Tibial nerve (tissue), 4 donors: Measurements from ENCODE around the gene NCAN. TPM values are rescaled to one million over a fixed set of nuclear protein-coding genes. Genes with fewer than 3 reads are reported as not detected.
"Not testable (repeated sequence)": the region's sequence is repeated elsewhere in the genome, so short reads cannot be mapped to it uniquely, and the experiment has no call there.

Experiments
- DNase-seq, 2 donors: peaks; one replicate each; pipeline ENCODE4 v3.0.0-alpha.2; 2019; ENCODE audit warnings: low spot score in 2 of 2
- H3K27ac ChIP-seq, 4 donors: fragments of 200-600 bp; sonication (generic) in 3 of 4; one replicate each; pipeline ENCODE4 v1.5.1; 2017 to 2019; ENCODE audit warnings: mild to moderate bottlenecking in 1 of 4
- H3K27me3 ChIP-seq, 2 donors: fragments of 200-600 bp; sonication (generic) in 1 of 2; one replicate each; pipeline versions ENCODE4 v1.5.1 to v1.6.0; 2017 to 2019
- H3K36me3 ChIP-seq, 3 donors: fragments of 200-600 bp; sonication (generic); one replicate each; pipeline ENCODE4 v1.5.1; 2018 to 2019
- H3K4me1 ChIP-seq, 4 donors: fragments of 200-600 bp; sonication (generic) in 3 of 4; one replicate each; pipeline ENCODE4 v1.5.1; 2017 to 2019
- H3K4me3 ChIP-seq, 4 donors: fragments of 200-600 bp; sonication (generic) in 3 of 4; one replicate each; pipeline ENCODE4 v1.5.1; 2017 to 2019; ENCODE audit warnings: mild to moderate bottlenecking in 1 of 4, moderate library complexity in 1 of 4
- H3K9me3 ChIP-seq, 4 donors: fragments of 200-600 bp; sonication (generic) in 3 of 4; one replicate each; pipeline ENCODE4 v1.5.1; 2017 to 2019
- EP300 ChIP-seq, 2 donors: sonication (generic); formaldehyde crosslinking; IDR thresholded peaks; one replicate each; pipeline ENCODE4 v1.6.1; 2017; ENCODE audit warnings: antibody characterized with exemption in 2 of 2, mild to moderate bottlenecking in 1 of 2
- POLR2A ChIP-seq, 2 donors: fragments of 450-650 bp; IDR thresholded peaks; one replicate each; pipeline ENCODE4 v1.6.1; 2017; ENCODE audit warnings: antibody characterized with exemption in 2 of 2, mild to moderate bottlenecking in 2 of 2, moderate library complexity in 2 of 2
- WGBS, 2 donors: methylation state at CpG; one replicate each; pipeline ENCODE4 v1.1.5; 2018; 5-methylcytosine and 5-hydroxymethylcytosine counted together
- total RNA-seq, 4 donors: library from RNA; depleted of rRNA; stranded (reverse); fragments of >200 nt; gene quantifications; one replicate each; pipeline ENCODE4 v1.1.0, GENCODE V29; 2016
- TF ChIP-seq, protein P1 (sequence below), 5 experiments: fragments of 200-600 bp in 3 of 5; fragments of 450-650 bp in 2 of 5; sonication (generic) in 3 of 5; IDR thresholded peaks; one replicate each; pipeline ENCODE4 v1.5.1; 2016 to 2019; ENCODE audit warnings: antibody characterized with exemption in 5 of 5, mild to moderate bottlenecking in 3 of 5, moderate library complexity in 2 of 5

Gene NCAN
- total RNA-seq, 4 donors from 2014 or later = not detected

DNA sequence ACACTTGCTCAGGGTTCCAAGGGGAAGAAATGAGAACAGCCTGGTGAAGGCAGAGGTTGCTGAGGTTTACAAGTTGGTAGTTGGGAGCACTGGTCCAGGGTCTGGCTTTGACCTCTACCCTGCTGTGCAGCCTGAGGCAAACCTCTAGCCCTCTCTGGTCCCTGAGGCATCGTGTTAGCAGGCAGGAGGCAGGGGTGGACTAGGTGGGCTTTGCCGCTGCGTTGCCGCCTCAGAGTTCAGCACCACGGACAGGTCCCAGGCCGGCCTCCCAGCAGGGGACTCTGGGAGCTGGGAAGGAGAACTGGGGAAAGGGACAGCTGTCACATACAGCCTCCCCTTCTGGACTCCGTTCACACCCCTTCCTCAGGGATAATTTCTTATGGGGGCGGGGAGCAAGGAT is 3.1 kb downstream of the NCAN start:
- 0 to 1% methylated on average over 2 to 8 of the region's 8 CpGs for WGBS, 2 donors
- peaks cover 0 to 68% of the 10 kb centered on the region in 2 donors for H3K27me3 ChIP-seq
- no peak overlapping the region for H3K4me3 ChIP-seq

DNA sequence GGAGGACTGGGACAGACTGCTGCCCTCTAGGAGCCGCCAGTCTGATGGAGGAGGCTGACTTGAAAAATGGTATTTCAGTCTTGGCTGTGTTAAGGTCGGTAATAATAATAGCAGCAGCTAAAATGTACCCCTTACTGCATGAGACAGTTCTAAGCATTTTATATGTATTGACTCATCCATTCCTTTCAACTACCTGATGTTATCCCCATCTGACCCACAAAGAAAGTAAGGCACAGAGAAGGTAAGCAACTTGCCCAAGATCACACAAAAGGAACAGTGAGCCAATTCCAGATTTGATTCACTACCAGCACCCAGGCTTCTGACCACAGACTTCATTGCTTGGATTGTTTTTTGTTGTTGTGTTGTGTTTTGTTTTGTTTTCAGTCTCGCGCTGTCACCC is 4.0 kb downstream of the NCAN start:
- DNase-seq = no peak
- peaks cover 0 to 3% (median 0%) of the 10 kb centered on the region in 4 donors for H3K4me1 ChIP-seq
- no peak overlapping the region for H3K27ac ChIP-seq
- H3K27me3 ChIP-seq = peaks cover 0 to 60% of the 10 kb centered on the region in 2 donors
- H3K9me3 ChIP-seq = peaks cover 0 to 8% (median 0%) of the 10 kb centered on the region in 4 donors
- TF ChIP-seq POLR2A (IDR thresholded peaks at IDR 0.05) (no peak), EP300 (IDR thresholded peaks at IDR 0.05) (no peak)
- TF ChIP-seq, protein P1, sequence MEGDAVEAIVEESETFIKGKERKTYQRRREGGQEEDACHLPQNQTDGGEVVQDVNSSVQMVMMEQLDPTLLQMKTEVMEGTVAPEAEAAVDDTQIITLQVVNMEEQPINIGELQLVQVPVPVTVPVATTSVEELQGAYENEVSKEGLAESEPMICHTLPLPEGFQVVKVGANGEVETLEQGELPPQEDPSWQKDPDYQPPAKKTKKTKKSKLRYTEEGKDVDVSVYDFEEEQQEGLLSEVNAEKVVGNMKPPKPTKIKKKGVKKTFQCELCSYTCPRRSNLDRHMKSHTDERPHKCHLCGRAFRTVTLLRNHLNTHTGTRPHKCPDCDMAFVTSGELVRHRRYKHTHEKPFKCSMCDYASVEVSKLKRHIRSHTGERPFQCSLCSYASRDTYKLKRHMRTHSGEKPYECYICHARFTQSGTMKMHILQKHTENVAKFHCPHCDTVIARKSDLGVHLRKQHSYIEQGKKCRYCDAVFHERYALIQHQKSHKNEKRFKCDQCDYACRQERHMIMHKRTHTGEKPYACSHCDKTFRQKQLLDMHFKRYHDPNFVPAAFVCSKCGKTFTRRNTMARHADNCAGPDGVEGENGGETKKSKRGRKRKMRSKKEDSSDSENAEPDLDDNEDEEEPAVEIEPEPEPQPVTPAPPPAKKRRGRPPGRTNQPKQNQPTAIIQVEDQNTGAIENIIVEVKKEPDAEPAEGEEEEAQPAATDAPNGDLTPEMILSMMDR (IDR thresholded peaks at IDR 0.05) = no peak
- H3K4me3 ChIP-seq = no peak overlapping the region
- WGBS, 2 donors = 72 to 79% methylated on average over 4 of the region's 4 CpGs
- no peaks in the 10 kb centered on the region for H3K36me3 ChIP-seq

More for the DNA sequence above, 3.1 kb downstream of the NCAN start:
- Histone ChIP-seq H3K27ac (no peak overlapping the region), H3K9me3 (peaks cover 0 to 8% (median 0%) of the 10 kb centered on the region in 4 donors), H3K36me3 (no peaks in the 10 kb centered on the region), H3K4me1 (peaks cover 0 to 3% (median 0%) of the 10 kb centered on the region in 4 donors)
- TF ChIP-seq POLR2A (IDR thresholded peaks at IDR 0.05) = no peak
- TF ChIP-seq, protein P1 (IDR thresholded peaks at IDR 0.05) = no peak
- no peak for DNase-seq

DNA sequence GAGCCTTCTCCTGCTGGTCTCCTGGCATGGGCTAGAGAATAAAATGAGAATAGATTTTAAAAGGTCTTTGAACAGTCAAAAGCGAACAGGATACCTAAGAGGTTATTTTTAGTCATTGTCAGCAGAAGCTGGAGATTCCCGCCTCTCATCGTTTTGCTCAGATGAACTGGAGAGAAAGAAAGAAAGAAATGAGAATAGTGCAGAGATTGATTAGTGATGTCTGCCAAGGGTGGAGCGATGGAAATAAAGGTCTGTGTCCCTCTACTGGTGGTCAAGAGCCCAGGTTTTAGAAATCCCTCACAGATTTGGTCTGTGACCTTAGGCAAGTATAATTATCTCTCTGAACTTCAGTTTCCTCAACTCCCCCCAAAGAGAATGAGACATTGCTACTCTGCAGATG is 5.3 kb downstream of the NCAN start:
- H3K27ac ChIP-seq = no peak overlapping the region
- no peak overlapping the region for H3K4me3 ChIP-seq
- no peaks in the 10 kb centered on the region for H3K36me3 ChIP-seq
- H3K27me3 ChIP-seq = peaks cover 0 to 47% of the 10 kb centered on the region in 2 donors
- no peak for DNase-seq
- TF ChIP-seq, protein P1 (IDR thresholded peaks at IDR 0.05) = no peak
- TF ChIP-seq EP300 (IDR thresholded peaks at IDR 0.05) = no peak
- TF ChIP-seq POLR2A (IDR thresholded peaks at IDR 0.05) = no peak
- peaks cover 0 to 8% (median 0%) of the 10 kb centered on the region in 4 donors for H3K9me3 ChIP-seq
- WGBS, 2 donors = 53% methylated on average over 4 of the region's 4 CpGs
- H3K4me1 ChIP-seq = no peaks in the 10 kb centered on the region

DNA sequence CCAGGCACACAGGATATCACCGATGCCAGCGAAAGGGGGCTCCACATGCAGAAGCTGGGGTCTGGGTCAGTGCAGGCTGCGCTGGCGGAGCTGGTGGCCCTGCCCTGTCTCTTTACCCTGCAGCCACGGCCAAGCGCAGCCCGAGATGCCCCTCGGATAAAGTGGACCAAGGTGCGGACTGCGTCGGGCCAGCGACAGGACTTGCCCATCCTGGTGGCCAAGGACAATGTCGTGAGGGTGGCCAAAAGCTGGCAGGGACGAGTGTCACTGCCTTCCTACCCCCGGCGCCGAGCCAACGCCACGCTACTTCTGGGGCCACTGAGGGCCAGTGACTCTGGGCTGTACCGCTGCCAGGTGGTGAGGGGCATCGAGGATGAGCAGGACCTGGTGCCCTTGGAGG is 7.2 kb downstream of the NCAN start:
- H3K27ac ChIP-seq = no peak overlapping the region
- H3K4me3 ChIP-seq = no peak overlapping the region
- H3K4me1 ChIP-seq = no peaks in the 10 kb centered on the region
- DNase-seq = no peak
- peaks cover 0 to 38% of the 10 kb centered on the region in 2 donors for H3K27me3 ChIP-seq
- 85 to 90% methylated on average over 19 to 21 of the region's 21 CpGs for WGBS, 2 donors
- H3K9me3 ChIP-seq = peaks cover 0 to 8% (median 0%) of the 10 kb centered on the region in 4 donors
- H3K36me3 ChIP-seq = no peaks in the 10 kb centered on the region
- TF ChIP-seq EP300 (IDR thresholded peaks at IDR 0.05) (no peak), POLR2A (IDR thresholded peaks at IDR 0.05) (no peak)
- TF ChIP-seq, protein P1 (IDR thresholded peaks at IDR 0.05) = no peak

- 79 to 83% methylated on average over 8 of the region's 8 CpGs for WGBS, 2 donors
Observed at GRCh38 chr19:19221000-19221399, 9.2 kb downstream of the NCAN start.

DNA sequence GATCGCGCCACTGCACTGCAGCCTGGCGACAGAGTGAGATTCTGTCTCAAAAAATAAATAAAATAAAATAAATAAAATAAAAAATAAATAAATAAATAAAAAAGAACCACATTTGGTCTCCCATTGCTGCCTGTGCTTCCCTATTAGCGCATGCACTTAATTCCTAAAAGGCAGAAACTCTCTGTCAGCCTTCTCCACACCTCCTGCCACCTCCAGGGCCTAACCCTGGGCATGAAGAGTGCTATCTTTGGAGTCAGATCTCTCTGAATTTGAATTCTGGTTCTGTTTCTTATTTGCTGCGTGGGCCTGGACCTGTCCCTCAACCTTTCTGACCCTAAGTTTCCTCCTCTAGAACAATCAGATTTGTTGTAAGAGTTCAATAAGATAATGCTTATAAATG is 11.3 kb downstream of the NCAN start:
- Histone ChIP-seq H3K4me1 (peaks cover 0 to 11% (median 1%) of the 10 kb centered on the region in 4 donors), H3K27ac (no peak overlapping the region), H3K36me3 (no peaks in the 10 kb centered on the region), H3K27me3 (peaks cover 0 to 48% of the 10 kb centered on the region in 2 donors), H3K9me3 (no peaks in the 10 kb centered on the region), H3K4me3 (no peak overlapping the region)
- TF ChIP-seq EP300 (IDR thresholded peaks at IDR 0.05) (no peak), POLR2A (IDR thresholded peaks at IDR 0.05) (no peak)
- TF ChIP-seq, protein P1 (IDR thresholded peaks at IDR 0.05) = no peak
- 76 to 82% methylated on average over 5 of the region's 5 CpGs for WGBS, 2 donors
- no peak for DNase-seq

More at GRCh38 chr19:19221000-19221399, 9.2 kb downstream of the NCAN start:
- not testable (repeated sequence) for H3K9me3 ChIP-seq, H3K4me3 ChIP-seq, H3K36me3 ChIP-seq, DNase-seq, H3K27ac ChIP-seq
- Histone ChIP-seq H3K27me3 (peaks cover 0 to 40% of the 10 kb centered on the region in 2 donors), H3K4me1 (peaks cover 0 to 11% (median 1%) of the 10 kb centered on the region in 4 donors)
